GM13976 (cell line): ENCODE data around the gene SYK.

Experiments used
- DNase-seq: peaks from one replicate; pipeline ENCODE4 v3.0.0; 2012; ENCODE audit warnings: low spot score
- CTCF ChIP-seq: IDR thresholded peaks from 2 replicates; pipeline ENCODE4 v1.5.1; 2012; ENCODE audit warnings: borderline replicate concordance, mild to moderate bottlenecking; ENCODE audit not compliant: insufficient read depth; ENCODE audit errors: extremely low read depth, missing control alignments, control extremely low read depth
- in situ Hi-C: fragments of 300-500 bp; cut with MboI; formaldehyde crosslinking; loops from one replicate; pipeline ENCODE4 v1.12.0; 2022; ENCODE audit warnings: low sequenced_read_pairs, mixed read lengths, inconsistent platforms; ENCODE audit not compliant: unreplicated experiment

The SYK gene

GRCh38 chr9:90901933-90902332, 100.3 kb downstream of the SYK start:
- no peak for DNase-seq
- in situ Hi-C loops, result loop anchor here (25.0 kb wide), 1 partner anchor 785 kb away; no protein-coding TSS in a partner anchor
- no peak for TF ChIP-seq CTCF

DNA sequence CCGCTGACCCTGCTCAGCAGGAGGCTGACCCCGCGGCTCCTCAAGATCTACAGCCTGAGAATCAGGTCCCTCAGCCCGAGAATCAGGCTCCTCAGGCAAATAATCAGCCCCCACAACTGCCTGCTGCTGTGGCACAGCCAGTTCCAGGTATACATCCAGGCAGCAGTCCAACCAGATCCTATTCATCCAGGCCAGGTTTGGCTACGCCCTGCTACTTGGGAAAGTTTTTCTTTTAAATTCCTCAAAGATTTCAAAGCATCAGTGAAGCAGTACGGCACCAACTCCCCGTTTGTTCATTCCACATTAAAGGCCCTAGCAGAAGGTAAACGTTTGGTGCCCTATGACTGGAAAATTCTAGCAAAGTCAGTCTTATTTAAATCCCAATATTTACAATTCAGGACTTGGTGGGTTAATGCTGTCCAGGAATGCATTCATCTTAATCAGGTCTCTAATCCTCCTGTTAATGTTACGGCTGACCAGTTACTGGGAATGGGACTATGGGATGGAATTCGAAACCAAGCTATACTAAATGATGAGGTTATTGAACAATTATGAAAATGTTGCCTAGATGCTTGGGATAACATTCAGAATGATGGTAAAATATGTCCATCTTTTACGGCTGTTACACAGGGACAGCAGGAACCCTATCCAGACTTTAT, 102.3 kb downstream of the SYK start:
- no peak for TF ChIP-seq CTCF
- in situ Hi-C loops, result loop anchor here (25.0 kb wide), 1 partner anchor 783 kb away; no protein-coding TSS in a partner anchor
- no peak for DNase-seq

- in situ Hi-C loops, result loop anchor here (25.0 kb wide), 1 partner anchor 782 kb away; no protein-coding TSS in a partner anchor
- TF ChIP-seq CTCF, result no peak
Observed at GRCh38 chr9:90904706-90905478, 103.3 kb downstream of the SYK start.

GRCh38 chr9:90905822-90906221, 104.2 kb downstream of the SYK start:
- TF ChIP-seq CTCF, result no peak
- DNase-seq, result no peak
- in situ Hi-C loops, result loop anchor here (25.0 kb wide), 1 partner anchor 781 kb away; no protein-coding TSS in a partner anchor

More at GRCh38 chr9:90904706-90905478, 103.3 kb downstream of the SYK start:
- no peak for DNase-seq

DNA sequence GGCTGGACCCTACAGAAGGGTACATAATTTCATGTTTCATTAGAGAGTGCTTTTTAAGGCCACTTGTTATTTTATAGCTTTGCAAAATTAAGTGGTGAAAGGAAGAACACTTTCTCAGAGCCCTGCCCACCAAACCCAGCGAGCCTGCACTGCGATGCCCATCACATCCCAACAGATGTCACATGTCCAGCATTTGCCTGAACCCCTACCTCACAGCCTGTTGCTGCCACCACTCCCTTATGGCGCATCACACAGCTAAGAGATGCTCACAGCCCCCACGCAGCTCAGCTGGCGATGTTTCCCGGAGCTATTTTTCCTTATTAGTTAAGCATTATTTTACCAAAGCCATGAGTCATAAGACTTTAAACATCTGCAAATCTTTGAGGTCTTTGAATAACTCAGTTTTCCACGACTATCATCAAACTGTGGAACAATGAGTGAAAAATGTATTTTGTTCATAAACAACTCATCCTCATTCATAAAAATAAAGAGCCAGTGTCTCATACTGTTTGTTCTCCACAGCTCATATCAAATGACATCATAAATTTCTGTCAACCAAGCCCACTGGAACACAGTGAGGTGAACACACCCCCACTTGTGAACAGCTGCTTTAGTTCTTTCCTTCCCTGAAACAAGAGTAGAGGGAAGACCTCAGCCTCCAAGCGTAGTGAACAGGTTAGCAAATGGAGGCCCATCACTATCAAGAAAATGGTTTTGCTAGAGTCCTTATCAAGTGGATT, 104.9 kb downstream of the SYK start:
- in situ Hi-C loops, result loop anchor here (25.0 kb wide), 1 partner anchor 781 kb away; no protein-coding TSS in a partner anchor
- no peak for DNase-seq
- TF ChIP-seq CTCF, result no peak

GRCh38 chr9:90907056-90907445, 105.4 kb downstream of the SYK start:
- in situ Hi-C loops, result loop anchor here (25.0 kb wide), 1 partner anchor 780 kb away; no protein-coding TSS in a partner anchor
- no peak for TF ChIP-seq CTCF

More at GRCh38 chr9:90907056-90907445, 105.4 kb downstream of the SYK start:
- DNase-seq, result no peak
